Mononuclear cell (primary cell): ENCODE data around the gene GDA. TPM values are rescaled to one million over a fixed set of nuclear protein-coding genes. Genes with fewer than 3 reads are reported as not detected.

ENCODE experiments used
- H3K27me3 ChIP-seq: 2 replicates; pipeline ENCODE4 v1.6.0; 2011; ENCODE audit warnings: low read length, control low read depth; ENCODE audit not compliant: insufficient read depth
- H3K4me1 ChIP-seq: 2 replicates; pipeline ENCODE4 v1.5.1; 2011; ENCODE audit warnings: mild to moderate bottlenecking, low read length, control low read depth; ENCODE audit not compliant: insufficient read depth
- H3K4me3 ChIP-seq: 2 replicates; pipeline ENCODE4 v1.5.1; 2011; ENCODE audit warnings: mild to moderate bottlenecking, low read length, moderate library complexity
- H3K9me3 ChIP-seq: 2 replicates; pipeline ENCODE4 v1.5.1; 2011; ENCODE audit warnings: low read depth, mild to moderate bottlenecking, control low read depth, low read length
- total RNA-seq: library from RNA; depleted of rRNA; stranded (reverse); fragments of >200 nt; gene quantifications from one replicate; pipeline ENCODE4 v1.2.3, GENCODE V29; 2012

GDA gene
- total RNA-seq, 1 donor, result not detected

GRCh38 chr9:72165821-72166547 is 16.7 kb downstream of the GDA start:
- H3K9me3 ChIP-seq, result no peaks in the 10 kb centered on the region

GRCh38 chr9:72168075-72168474 is 18.8 kb downstream of the GDA start:
- peaks cover 19% of the 10 kb centered on the region for H3K4me1 ChIP-seq
- no peaks in the 10 kb centered on the region for H3K9me3 ChIP-seq
- no peak overlapping the region for H3K4me3 ChIP-seq
- H3K27me3 ChIP-seq, result no peaks in the 10 kb centered on the region

More at GRCh38 chr9:72165821-72166547, 16.7 kb downstream of the GDA start:
- H3K4me1 ChIP-seq, result peaks cover 15% of the 10 kb centered on the region
- H3K4me3 ChIP-seq, result no peak overlapping the region
- H3K27me3 ChIP-seq, result no peaks in the 10 kb centered on the region

GRCh38 chr9:72169178-72169577 is 19.9 kb downstream of the GDA start:
- H3K27me3 ChIP-seq, result no peaks in the 10 kb centered on the region

GRCh38 chr9:72173080-72173479 is 23.8 kb downstream of the GDA start:
- H3K4me3 ChIP-seq, result no peak overlapping the region
- peaks cover 3% of the 10 kb centered on the region for H3K27me3 ChIP-seq
- peaks cover 11% of the 10 kb centered on the region for H3K4me1 ChIP-seq
- H3K9me3 ChIP-seq, result no peaks in the 10 kb centered on the region

More at GRCh38 chr9:72169178-72169577, 19.9 kb downstream of the GDA start:
- no peak overlapping the region for H3K4me3 ChIP-seq
- H3K9me3 ChIP-seq, result no peaks in the 10 kb centered on the region
- peaks cover 27% of the 10 kb centered on the region for H3K4me1 ChIP-seq

GRCh38 chr9:72185561-72185960 is 36.3 kb downstream of the GDA start:
- Histone ChIP-seq H3K4me3 (no peak overlapping the region), H3K27me3 (no peaks in the 10 kb centered on the region), H3K4me1 (peaks cover 5% of the 10 kb centered on the region), H3K9me3 (no peaks in the 10 kb centered on the region)

GRCh38 chr9:72187121-72187695 is 38.0 kb downstream of the GDA start:
- Histone ChIP-seq H3K4me3 (no peak overlapping the region), H3K9me3 (no peaks in the 10 kb centered on the region), H3K4me1 (peaks cover 5% of the 10 kb centered on the region), H3K27me3 (no peaks in the 10 kb centered on the region)

- H3K4me1 ChIP-seq, result peaks cover 7% of the 10 kb centered on the region
- no peaks in the 10 kb centered on the region for H3K9me3 ChIP-seq
- H3K4me3 ChIP-seq, result no peak overlapping the region
Observed at GRCh38 chr9:72188232-72188631, 39.0 kb downstream of the GDA start.

GRCh38 chr9:72193478-72193881 is 44.2 kb downstream of the GDA start:
- Histone ChIP-seq H3K4me1 (peaks cover 7% of the 10 kb centered on the region), H3K9me3 (no peaks in the 10 kb centered on the region), H3K4me3 (no peak overlapping the region), H3K27me3 (no peaks in the 10 kb centered on the region)

More at GRCh38 chr9:72188232-72188631, 39.0 kb downstream of the GDA start:
- no peaks in the 10 kb centered on the region for H3K27me3 ChIP-seq

- Histone ChIP-seq H3K27me3 (no peaks in the 10 kb centered on the region), H3K4me1 (no peaks in the 10 kb centered on the region), H3K4me3 (no peak overlapping the region), H3K9me3 (no peaks in the 10 kb centered on the region)
Observed at GRCh38 chr9:72199238-72199637, 50.0 kb downstream of the GDA start.

- no peaks in the 10 kb centered on the region for H3K27me3 ChIP-seq
- no peaks in the 10 kb centered on the region for H3K4me1 ChIP-seq
- H3K9me3 ChIP-seq, result no peaks in the 10 kb centered on the region
- no peak overlapping the region for H3K4me3 ChIP-seq
Observed at GRCh38 chr9:72200452-72200851, 51.2 kb downstream of the GDA start.

GRCh38 chr9:72202009-72202408 is 52.8 kb downstream of the GDA start:
- H3K9me3 ChIP-seq, result no peaks in the 10 kb centered on the region
- no peaks in the 10 kb centered on the region for H3K27me3 ChIP-seq
- no peaks in the 10 kb centered on the region for H3K4me1 ChIP-seq
- H3K4me3 ChIP-seq, result no peak overlapping the region

GRCh38 chr9:72203205-72203803 is 54.1 kb downstream of the GDA start:
- Histone ChIP-seq H3K4me3 (no peak overlapping the region), H3K4me1 (no peaks in the 10 kb centered on the region), H3K9me3 (no peaks in the 10 kb centered on the region), H3K27me3 (peaks cover 7% of the 10 kb centered on the region)

GRCh38 chr9:72204062-72204461 is 54.8 kb downstream of the GDA start:
- Histone ChIP-seq H3K27me3 (peaks cover 7% of the 10 kb centered on the region), H3K4me3 (no peak overlapping the region), H3K4me1 (no peaks in the 10 kb centered on the region), H3K9me3 (no peaks in the 10 kb centered on the region)

- H3K9me3 ChIP-seq, result no peaks in the 10 kb centered on the region
- H3K4me3 ChIP-seq, result no peak overlapping the region
- H3K27me3 ChIP-seq, result peaks cover 11% of the 10 kb centered on the region
- no peaks in the 10 kb centered on the region for H3K4me1 ChIP-seq
Observed at GRCh38 chr9:72205513-72205912, 56.3 kb downstream of the GDA start.

- H3K27me3 ChIP-seq, result peaks cover 16% of the 10 kb centered on the region
- no peaks in the 10 kb centered on the region for H3K9me3 ChIP-seq
Observed at GRCh38 chr9:72207278-72207677, 58.0 kb downstream of the GDA start.

More at GRCh38 chr9:72207278-72207677, 58.0 kb downstream of the GDA start:
- Histone ChIP-seq H3K4me3 (no peak overlapping the region), H3K4me1 (no peaks in the 10 kb centered on the region)
